Measurements from ENCODE around the gene SNURF. TPM values are rescaled to one million over a fixed set of nuclear protein-coding genes. Genes with fewer than 3 reads are reported as not detected.

SNURF gene
- total RNA-seq, 2 donors from 2014 or later: 7.5 to 21.0 TPM

DNA sequence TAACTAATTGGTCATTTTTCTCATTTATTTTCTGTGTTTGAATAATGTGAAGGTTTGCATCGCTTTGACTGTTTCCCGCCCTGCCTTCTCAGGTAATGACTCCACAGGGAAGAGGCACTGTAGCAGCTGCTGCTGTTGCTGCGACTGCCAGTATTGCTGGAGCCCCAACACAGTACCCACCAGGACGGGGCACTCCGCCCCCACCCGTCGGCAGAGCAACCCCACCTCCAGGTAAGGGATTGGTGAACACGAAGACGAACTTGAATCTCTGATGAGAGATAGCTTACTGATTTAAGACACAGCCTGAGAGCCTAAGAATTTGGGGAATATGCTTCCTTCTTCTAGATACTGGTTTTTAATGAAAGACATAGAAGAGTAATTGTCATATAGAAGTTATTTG is 22.9 kb downstream of the SNURF start:
- DNase-seq (no peak), ATAC-seq (replicated peaks in 1 of 2) (no peak)
- no peaks in the 10 kb centered on the region for H3K4me1 Mint-ChIP-seq (ENCODE audit: low read depth)
- no peaks in the 10 kb centered on the region for H3K27me3 Mint-ChIP-seq (ENCODE audit: low read depth)
- H3K27ac Mint-ChIP-seq: no peak overlapping the region
- peaks cover 48 to 82% of the 10 kb centered on the region in 2 donors for H3K36me3 Mint-ChIP-seq (ENCODE audit: insufficient read depth in 2 of 2)
- peaks cover 23 to 26% of the 10 kb centered on the region in 2 donors for H3K9me3 Mint-ChIP-seq
- no peak overlapping the region for H3K4me3 Mint-ChIP-seq

DNA sequence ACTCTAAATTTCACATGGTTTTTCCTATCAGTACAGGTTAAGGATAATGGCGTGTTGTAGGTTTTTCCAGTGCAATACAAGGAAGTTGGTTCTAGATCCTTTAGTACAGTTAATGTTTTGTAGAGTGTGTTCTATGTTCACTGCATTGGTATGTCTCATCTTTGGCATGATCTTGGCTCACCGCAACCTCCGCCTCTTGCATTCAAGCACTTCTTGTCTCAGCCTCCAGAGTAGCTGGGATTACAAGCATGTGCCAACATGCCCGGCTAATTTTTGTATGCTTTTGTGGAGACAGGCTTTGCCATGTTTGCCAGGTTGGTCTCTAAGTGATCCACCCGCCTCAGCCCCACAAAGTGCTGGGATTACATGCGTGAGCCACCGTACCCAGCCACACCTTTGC is 30.4 kb downstream of the SNURF start:
- peaks cover 19 to 23% of the 10 kb centered on the region in 2 donors for H3K9me3 Mint-ChIP-seq
- peaks cover 30 to 71% of the 10 kb centered on the region in 2 donors for H3K36me3 Mint-ChIP-seq (ENCODE audit: insufficient read depth in 2 of 2)
- H3K27me3 Mint-ChIP-seq (ENCODE audit: low read depth): no peaks in the 10 kb centered on the region
- DNase-seq: no peak
- H3K4me3 Mint-ChIP-seq: no peak overlapping the region
- ATAC-seq (replicated peaks in 1 of 2): no peak
- H3K27ac Mint-ChIP-seq: no peak overlapping the region
- no peaks in the 10 kb centered on the region for H3K4me1 Mint-ChIP-seq (ENCODE audit: low read depth)

DNA sequence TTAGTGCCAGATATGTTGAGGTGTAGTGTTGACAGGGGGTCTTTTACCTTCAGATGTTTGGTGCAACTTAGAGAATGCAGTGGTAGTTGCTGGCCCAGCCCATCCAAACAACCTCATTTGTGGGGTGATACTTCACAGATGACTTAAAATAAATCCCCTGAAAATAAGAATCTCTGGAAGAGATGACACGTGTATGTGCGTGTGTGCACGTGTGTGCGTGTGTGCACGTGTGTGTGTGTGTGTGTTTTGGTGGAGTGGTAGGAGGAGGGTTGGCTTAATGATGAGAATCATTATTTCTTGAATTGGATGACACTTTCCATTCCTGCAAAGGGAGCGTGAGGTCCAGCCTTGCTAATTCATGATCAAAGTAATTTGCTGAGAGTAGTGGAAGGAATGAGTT is 31.9 kb downstream of the SNURF start:
- H3K9me3 Mint-ChIP-seq: peaks cover 18 to 23% of the 10 kb centered on the region in 2 donors
- H3K27me3 Mint-ChIP-seq (ENCODE audit: low read depth): no peaks in the 10 kb centered on the region
- H3K4me3 Mint-ChIP-seq: no peak overlapping the region
- DNase-seq (no peak), ATAC-seq (replicated peaks in 1 of 2) (no peak)
- no peak overlapping the region for H3K27ac Mint-ChIP-seq
- H3K36me3 Mint-ChIP-seq (ENCODE audit: insufficient read depth in 2 of 2): peaks cover 29 to 70% of the 10 kb centered on the region in 2 donors
- H3K4me1 Mint-ChIP-seq (ENCODE audit: low read depth): no peaks in the 10 kb centered on the region

Other genes starting within 250 kb of the SNURF start
- 10 to 100 TPM; 86.0 to 96.1 TPM for gene SNRPN, start within 50 bp of the SNURF start, total RNA-seq

Data from activated T-cell treated with anti-CD3 and anti-CD28 coated beads, Interleukin-2, amount 50 U/mL, for 72 hours (primary cell).